ENCODE data around the gene FANCM.
"Not testable (repeated sequence)": the region's sequence is repeated elsewhere in the genome, so short reads cannot be mapped to it uniquely, and the experiment has no call there.

The FANCM gene

GRCh38 chr14:45135659-45136395, at the start of gene FANCM:
Gene FANCM, plus strand, starts transcription at chr14:45135930. Its CDS starts 102 bp downstream, at chr14:45136032.
- peak; percentile 73 for DNase-seq (ENCODE audit: low read depth)

- DNase-seq (ENCODE audit: low read depth): no peak
Measured at GRCh38 chr14:45089813-45090212, 45.9 kb upstream of the FANCM start.

- no peak for DNase-seq (ENCODE audit: low read depth)
Measured at GRCh38 chr14:45091710-45092109, 44.0 kb upstream of the FANCM start.

- no peak for DNase-seq (ENCODE audit: low read depth)
Measured at GRCh38 chr14:45094275-45094674, 41.5 kb upstream of the FANCM start.

- no peak for DNase-seq (ENCODE audit: low read depth)
Measured at GRCh38 chr14:45095143-45095542, 40.6 kb upstream of the FANCM start.

GRCh38 chr14:45096218-45096617, 39.5 kb upstream of the FANCM start:
- DNase-seq (ENCODE audit: low read depth): no peak

GRCh38 chr14:45103806-45104205, 31.9 kb upstream of the FANCM start:
- DNase-seq (ENCODE audit: low read depth): no peak

- no peak for DNase-seq (ENCODE audit: low read depth)
Measured at GRCh38 chr14:45104561-45104960, 31.2 kb upstream of the FANCM start.

- no peak for DNase-seq (ENCODE audit: low read depth)
Measured at GRCh38 chr14:45112896-45113781, 22.6 kb upstream of the FANCM start.

GRCh38 chr14:45114327-45114726, 21.4 kb upstream of the FANCM start:
- no peak for DNase-seq (ENCODE audit: low read depth)

- no peak for DNase-seq (ENCODE audit: low read depth)
Measured at GRCh38 chr14:45118594-45118993, 17.1 kb upstream of the FANCM start.

- DNase-seq (ENCODE audit: low read depth): no peak
Measured at GRCh38 chr14:45120096-45120495, 15.6 kb upstream of the FANCM start.

- no peak for DNase-seq (ENCODE audit: low read depth)
Measured at GRCh38 chr14:45123271-45123670, 12.5 kb upstream of the FANCM start.

- no peak for DNase-seq (ENCODE audit: low read depth)
Measured at GRCh38 chr14:45125754-45126153, 10.0 kb upstream of the FANCM start.

- no peak for DNase-seq (ENCODE audit: low read depth)
Measured at GRCh38 chr14:45128963-45129629, 6.6 kb upstream of the FANCM start.

- DNase-seq (ENCODE audit: low read depth): no peak
Measured at GRCh38 chr14:45133683-45134050, 2.1 kb upstream of the FANCM start.

GRCh38 chr14:45134051-45134958, 1.4 kb upstream of the FANCM start, which contains the start of gene FKBP3:
Gene FKBP3, minus strand, starts transcription at chr14:45134481. Its CDS starts 25 bp downstream, at chr14:45134456.
- peak; percentile 87 for DNase-seq (ENCODE audit: low read depth)

GRCh38 chr14:45135156-45135555, 574 bp upstream of the FANCM start:
- no peak for DNase-seq (ENCODE audit: low read depth)

GRCh38 chr14:45136399-45136798, 669 bp downstream of the FANCM start:
- DNase-seq (ENCODE audit: low read depth): no peak

GRCh38 chr14:45140661-45141187, 5.0 kb downstream of the FANCM start:
- DNase-seq (ENCODE audit: low read depth): no peak

GRCh38 chr14:45142083-45142482, 6.4 kb downstream of the FANCM start:
- not testable (repeated sequence) for DNase-seq (ENCODE audit: low read depth)

Data from stimulated activated CD8-positive, alpha-beta memory T cell treated with anti-CD3 and anti-CD28 coated beads, Interleukin-4, amount 100 ng/mL, for 24 hours (primary cell).